Fibroblast of lung (primary cell): ENCODE results near the gene FAM107B.

Experiments
- EZH2 ChIP-seq: IDR thresholded peaks from 2 replicates; pipeline ENCODE4 v1.5.1; 2012; ENCODE audit warnings: low read length, control low read depth, mild to moderate bottlenecking; ENCODE audit errors: missing control alignments
- TF ChIP-seq, protein P1 (sequence below), 2 donors: IDR thresholded peaks in 1 of 2; conservative IDR thresholded peaks in 1 of 2; 1 replicate in 1 of 2; 2 replicates in 1 of 2; pipeline ENCODE4 v1.5.1; 2011 to 2012; ENCODE audit warnings: low read length in 2 of 2, control low read depth in 1 of 2, inconsistent platforms in 1 of 2, low read depth in 1 of 2, mild to moderate bottlenecking in 1 of 2

DNA sequence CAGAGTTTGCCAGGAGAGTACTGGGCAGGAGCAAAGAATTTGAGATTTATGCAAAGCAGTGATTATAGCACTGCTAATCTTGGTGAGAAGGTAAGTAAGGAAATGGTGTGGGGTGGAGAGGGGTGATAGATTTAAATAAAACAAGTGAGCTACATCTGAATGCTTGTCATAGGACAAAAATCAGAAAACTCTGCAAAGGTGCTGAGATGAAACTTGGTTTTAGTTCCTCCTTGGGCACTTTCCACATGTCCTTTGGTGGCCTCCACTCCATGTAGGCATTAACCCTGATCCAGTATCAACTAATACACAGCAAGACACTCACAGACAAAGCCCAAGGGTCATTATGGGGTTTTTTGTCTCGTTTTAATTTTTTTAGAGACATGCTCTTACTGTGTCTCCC is 25.7 kb upstream of the FAM107B start:
- TF ChIP-seq, protein P1, sequence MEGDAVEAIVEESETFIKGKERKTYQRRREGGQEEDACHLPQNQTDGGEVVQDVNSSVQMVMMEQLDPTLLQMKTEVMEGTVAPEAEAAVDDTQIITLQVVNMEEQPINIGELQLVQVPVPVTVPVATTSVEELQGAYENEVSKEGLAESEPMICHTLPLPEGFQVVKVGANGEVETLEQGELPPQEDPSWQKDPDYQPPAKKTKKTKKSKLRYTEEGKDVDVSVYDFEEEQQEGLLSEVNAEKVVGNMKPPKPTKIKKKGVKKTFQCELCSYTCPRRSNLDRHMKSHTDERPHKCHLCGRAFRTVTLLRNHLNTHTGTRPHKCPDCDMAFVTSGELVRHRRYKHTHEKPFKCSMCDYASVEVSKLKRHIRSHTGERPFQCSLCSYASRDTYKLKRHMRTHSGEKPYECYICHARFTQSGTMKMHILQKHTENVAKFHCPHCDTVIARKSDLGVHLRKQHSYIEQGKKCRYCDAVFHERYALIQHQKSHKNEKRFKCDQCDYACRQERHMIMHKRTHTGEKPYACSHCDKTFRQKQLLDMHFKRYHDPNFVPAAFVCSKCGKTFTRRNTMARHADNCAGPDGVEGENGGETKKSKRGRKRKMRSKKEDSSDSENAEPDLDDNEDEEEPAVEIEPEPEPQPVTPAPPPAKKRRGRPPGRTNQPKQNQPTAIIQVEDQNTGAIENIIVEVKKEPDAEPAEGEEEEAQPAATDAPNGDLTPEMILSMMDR (conservative IDR thresholded peaks at IDR 0.05 in 1 of 2, IDR thresholded peaks at IDR 0.05 in 1 of 2; ENCODE audit: low read depth in 1 of 2, low read length in 2 of 2) = no peak
- TF ChIP-seq EZH2 = no peak
